ENCODE data around the gene NAALADL1.

Gene NAALADL1, protein sequence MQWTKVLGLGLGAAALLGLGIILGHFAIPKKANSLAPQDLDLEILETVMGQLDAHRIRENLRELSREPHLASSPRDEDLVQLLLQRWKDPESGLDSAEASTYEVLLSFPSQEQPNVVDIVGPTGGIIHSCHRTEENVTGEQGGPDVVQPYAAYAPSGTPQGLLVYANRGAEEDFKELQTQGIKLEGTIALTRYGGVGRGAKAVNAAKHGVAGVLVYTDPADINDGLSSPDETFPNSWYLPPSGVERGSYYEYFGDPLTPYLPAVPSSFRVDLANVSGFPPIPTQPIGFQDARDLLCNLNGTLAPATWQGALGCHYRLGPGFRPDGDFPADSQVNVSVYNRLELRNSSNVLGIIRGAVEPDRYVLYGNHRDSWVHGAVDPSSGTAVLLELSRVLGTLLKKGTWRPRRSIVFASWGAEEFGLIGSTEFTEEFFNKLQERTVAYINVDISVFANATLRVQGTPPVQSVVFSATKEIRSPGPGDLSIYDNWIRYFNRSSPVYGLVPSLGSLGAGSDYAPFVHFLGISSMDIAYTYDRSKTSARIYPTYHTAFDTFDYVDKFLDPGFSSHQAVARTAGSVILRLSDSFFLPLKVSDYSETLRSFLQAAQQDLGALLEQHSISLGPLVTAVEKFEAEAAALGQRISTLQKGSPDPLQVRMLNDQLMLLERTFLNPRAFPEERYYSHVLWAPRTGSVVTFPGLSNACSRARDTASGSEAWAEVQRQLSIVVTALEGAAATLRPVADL

GRCh38 chr11:65058419-65059054, at the start of gene NAALADL1:
TSS of gene NAALADL1 (minus strand) at chr11:65058553. CDS start at chr11:65058521, 32 bp downstream.
- DNase-seq (ENCODE audit: low read depth in 3 of 3, low spot score in 1 of 3) = no peak

DNA sequence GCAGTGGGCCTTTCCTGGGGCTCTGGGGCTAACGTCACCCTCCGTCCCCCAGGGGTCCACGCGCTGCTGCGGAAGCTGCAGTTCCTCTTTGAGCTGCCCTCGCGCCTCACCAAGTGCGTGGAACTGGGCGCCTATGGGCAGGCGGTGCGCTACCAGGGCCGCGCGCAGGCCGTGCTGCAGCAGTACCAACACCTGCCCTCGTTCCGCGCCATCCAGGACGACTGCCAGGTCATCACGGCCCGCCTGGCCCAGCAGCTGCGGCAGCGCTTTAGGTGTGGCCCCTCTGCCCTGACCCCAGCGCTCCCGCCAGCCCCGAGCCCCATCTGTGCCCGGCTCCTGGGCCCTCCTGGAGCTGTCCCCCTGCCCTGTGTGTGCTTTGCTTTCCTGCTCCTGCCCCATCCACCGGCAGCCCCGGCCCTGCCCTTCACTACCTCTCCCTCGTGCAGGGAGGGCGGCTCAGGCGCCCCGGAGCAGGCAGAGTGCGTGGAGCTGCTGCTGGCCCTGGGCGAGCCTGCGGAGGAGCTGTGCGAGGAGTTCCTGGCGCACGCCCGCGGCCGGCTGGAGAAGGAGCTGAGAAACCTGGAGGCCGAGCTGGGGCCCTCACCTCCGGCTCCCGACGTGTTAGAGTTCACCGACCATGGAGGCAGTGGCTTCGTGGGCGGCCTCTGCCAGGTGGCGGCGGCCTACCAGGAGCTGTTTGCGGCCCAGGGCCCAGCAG, 49.6 kb upstream of the NAALADL1 start:
- no peak for DNase-seq (ENCODE audit: low read depth in 3 of 3, low spot score in 1 of 3)

DNA sequence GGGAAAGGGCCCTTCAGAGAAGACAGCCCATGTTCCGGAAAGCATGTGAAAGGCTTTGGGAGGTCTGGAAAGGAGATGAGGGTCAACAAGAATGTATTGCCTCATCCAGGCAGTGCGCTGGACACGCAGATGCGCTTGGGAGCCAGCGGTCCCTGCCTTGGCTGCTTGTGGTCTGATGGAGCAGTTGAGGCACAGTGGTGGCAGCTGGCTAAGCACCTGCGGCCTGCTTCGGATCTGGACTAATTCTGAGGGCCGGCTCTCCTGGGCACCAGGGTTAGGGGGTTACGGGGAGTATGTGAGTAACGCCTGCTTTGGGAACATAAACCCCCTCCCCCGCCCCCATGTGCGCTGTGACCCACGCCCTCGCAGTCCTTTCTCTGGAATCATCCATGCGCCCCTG, 48.7 kb upstream of the NAALADL1 start:
- no peak for DNase-seq (ENCODE audit: low read depth in 3 of 3, low spot score in 1 of 3)

DNA sequence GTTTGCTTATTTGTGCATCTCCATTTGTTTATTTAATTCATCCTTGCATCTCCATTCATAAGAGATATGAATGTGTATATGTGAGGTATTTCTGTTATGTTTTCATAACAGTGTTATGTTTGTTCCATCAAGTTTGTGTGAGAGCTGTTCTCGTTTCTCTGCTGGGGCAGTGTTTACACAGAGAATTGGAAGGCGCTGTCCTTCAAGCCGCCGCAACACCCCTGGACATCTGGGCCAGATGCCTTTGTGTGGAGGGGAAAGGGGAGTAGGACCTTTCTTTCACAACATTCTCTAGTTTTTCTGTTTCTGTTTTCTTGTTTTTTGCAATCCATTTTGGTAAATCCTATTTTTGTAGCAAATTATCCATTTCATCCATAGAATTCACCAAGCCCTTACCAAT, 46.3 kb upstream of the NAALADL1 start:
- no peak for DNase-seq (ENCODE audit: low read depth in 3 of 3, low spot score in 1 of 3)

DNA sequence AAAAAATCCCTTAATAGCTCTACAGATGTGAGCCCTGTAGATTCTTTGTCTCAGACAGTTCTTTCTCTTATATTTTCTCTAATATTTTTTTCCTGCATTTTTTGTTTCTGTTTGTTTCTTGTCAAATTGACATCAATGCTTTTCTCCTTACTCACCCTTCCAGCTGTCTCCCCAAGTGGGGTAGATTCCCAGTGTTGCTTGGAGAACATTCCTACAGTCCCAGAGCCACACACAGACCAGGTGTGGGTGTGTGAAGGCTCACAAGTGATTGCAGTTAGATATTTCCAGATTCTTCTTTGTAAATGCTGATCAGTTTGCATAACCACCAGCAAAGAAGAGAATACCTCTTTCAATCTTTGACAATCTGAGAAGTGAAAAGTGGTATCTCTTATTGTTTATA, 45.1 kb upstream of the NAALADL1 start:
- no peak for DNase-seq (ENCODE audit: low read depth in 3 of 3, low spot score in 1 of 3)

- no peak for DNase-seq (ENCODE audit: low read depth in 3 of 3, low spot score in 1 of 3)
Observed at GRCh38 chr11:65102142-65103095, 44.1 kb upstream of the NAALADL1 start.

DNA sequence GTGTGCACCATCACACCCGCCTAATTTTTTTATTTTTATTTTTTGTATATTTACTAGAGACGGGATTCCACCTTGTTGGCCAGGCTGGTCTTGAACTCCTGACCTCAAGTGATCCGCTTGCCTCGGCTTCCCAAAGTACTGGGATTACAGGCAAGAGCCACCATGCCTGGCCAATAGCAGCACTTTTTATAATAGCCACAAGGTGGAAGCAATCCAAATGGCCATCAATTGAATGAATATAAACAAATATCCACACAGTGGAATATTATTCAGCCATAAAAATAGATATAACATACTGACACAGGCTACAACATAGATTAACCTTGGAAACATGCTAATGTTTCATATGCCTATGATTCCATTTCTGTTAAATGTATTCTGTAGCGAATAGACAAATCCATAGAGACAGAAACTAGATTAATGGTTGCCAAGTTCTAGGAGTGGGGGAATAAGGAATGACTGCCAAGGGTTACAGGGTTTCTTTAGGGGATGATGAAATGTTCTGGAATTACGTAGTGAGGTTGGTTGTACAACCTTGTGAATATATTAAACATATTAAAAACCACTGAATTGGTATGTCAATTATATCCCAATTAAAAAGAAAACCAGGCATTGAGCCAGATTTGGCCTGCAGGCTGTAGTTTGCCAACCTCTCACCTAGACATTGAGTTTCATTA, 42.5 kb upstream of the NAALADL1 start:
- no peak for DNase-seq (ENCODE audit: low read depth in 3 of 3, low spot score in 1 of 3)

DNA sequence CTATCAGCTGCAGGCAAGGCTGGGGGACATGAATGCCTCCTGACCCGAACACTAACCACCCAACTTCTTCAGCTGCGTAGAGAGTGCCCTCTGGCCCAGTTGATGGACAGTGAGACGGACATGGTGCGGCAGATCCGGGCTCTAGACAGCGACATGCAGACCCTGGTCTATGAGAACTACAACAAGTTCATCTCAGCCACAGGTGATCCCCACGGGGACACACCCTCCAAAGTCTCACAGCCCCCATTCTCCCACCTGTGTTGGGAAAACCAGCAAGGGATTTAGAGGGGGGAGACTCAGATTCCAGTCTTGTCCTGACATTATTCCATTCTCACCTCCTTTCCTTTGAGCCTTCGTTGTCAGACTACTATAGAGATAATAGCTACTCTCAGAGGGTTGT, 38.6 kb upstream of the NAALADL1 start:
- DNase-seq (ENCODE audit: low read depth in 3 of 3, low spot score in 1 of 3) = no peak

GRCh38 chr11:65095974-65096806, 37.8 kb upstream of the NAALADL1 start, which contains the start of gene VPS51:
TSS of gene VPS51 (plus strand) at chr11:65096214. CDS start at chr11:65096251, 37 bp downstream.
- peak; percentile 63 to 75 (median 71) for DNase-seq (ENCODE audit: low read depth in 3 of 3, low spot score in 1 of 3)

- DNase-seq (ENCODE audit: low read depth in 3 of 3, low spot score in 1 of 3) = no peak
Observed at GRCh38 chr11:65095427-65095826, 37.1 kb upstream of the NAALADL1 start.

- no peak for DNase-seq (ENCODE audit: low read depth in 3 of 3, low spot score in 1 of 3)
Observed at GRCh38 chr11:65090628-65091027, 32.3 kb upstream of the NAALADL1 start.

GRCh38 chr11:65089621-65090020, 31.3 kb upstream of the NAALADL1 start:
- DNase-seq (ENCODE audit: low read depth in 3 of 3, low spot score in 1 of 3) = no peak

DNA sequence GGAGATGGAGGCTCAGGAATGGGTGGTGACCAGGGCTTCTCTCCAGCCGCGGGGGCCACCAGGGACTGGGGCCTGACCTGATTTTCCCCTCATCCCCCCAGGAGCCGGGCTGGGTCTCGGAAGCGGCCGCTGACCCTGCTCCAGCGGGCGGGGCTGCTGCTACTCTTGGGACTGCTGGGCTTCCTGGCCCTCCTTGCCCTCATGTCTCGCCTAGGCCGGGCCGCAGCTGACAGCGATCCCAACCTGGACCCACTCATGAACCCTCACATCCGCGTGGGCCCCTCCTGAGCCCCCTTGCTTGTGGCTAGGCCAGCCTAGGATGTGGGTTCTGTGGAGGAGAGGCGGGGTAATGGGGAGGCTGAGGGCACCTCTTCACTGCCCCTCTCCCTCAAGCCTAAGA, 29.5 kb upstream of the NAALADL1 start:
- no peak for DNase-seq (ENCODE audit: low read depth in 3 of 3, low spot score in 1 of 3)

DNA sequence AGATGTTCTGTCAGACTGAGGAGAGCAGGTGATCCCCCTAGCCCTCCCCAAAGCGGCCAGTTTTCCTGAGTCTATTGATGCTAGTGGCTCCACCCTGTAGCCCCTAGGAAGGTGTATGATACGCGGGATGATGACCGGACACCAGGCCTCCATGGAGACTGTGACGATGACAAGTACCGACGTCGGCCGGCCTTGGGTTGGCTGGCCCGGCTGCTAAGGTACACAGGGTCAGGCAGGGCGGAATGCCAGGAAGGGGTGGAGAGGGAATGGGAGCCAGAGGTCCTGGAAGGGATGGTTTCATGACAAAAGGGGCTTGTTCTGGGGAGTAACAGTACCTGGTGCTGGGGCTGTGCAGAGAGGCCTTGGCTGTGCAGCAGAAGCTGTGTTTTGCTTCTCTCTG, 28.9 kb upstream of the NAALADL1 start:
- DNase-seq (ENCODE audit: low read depth in 3 of 3, low spot score in 1 of 3) = no peak

DNA sequence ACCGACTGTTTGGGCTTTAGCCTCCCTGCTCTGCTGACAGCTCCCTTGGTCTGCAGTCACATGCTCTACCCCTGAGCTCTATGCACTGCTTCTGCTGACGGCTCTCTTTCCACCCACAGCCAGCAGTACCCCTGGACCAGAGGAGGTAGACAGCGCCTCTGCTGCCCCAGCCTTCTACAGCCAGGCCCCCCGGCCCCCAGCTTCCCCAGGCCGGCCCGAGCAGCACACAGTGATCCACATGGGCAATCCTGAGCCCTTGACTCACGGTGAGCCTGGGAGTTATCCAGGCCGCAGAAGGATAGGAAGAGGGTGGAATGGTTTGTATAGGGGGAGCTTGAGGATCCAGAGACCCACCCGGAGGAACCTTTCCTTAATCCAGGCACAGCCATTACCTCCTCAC, 28.5 kb upstream of the NAALADL1 start:
- no peak for DNase-seq (ENCODE audit: low read depth in 3 of 3, low spot score in 1 of 3)

DNA sequence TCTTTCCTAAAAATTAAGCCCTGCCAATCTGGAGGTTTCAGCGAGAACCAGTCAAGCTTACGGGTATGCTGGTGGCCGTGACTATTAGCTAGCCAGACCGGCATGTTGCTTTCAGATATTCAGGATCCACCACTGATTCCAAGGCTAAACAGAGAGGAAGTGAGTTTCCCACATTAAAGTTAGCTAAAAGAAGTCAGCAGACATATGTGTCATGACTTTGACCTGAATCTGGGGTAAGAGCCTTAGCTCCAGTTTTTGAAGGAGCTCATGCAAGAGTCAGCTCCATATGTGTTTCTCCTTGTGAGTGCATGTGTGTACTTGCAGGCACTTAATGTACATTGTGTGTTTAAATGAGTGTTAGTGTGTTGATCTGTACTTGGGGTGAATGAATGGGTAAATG, 27.1 kb upstream of the NAALADL1 start:
- DNase-seq (ENCODE audit: low read depth in 3 of 3, low spot score in 1 of 3) = no peak

DNA sequence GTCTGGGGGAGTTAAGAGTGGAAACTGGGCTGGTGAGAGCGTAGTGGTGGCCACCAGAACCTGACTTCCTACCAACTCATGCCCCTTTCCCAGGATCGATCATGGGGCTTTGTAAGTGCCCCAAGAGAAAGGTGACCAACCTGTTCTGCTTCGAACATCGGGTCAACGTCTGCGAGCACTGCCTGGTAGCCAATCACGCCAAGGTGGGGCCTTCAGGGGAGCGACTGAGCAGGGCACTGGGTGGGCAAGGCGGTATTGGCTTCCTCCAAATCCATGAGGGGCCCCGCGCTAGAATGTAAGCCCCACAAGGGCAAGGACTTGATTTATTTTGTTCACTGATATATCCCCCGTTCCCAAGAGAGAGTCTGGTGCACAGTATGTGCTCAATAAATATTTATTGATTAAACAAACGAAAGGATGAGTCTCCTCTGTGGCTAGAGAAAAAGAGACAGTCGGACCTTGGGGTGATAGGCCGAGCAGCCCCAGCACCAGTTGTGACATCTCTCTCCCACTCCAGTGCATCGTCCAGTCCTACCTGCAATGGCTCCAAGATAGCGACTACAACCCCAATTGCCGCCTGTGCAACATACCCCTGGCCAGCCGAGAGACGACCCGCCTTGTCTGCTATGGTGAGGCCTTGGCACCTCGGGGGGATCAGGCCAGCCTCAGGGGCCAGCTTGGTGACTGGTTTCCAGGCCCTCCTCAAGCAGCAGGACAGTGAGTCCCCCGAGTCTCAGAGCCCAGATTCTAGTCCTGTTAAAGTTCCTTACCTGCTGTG, 26.4 kb upstream of the NAALADL1 start:
- DNase-seq (ENCODE audit: low read depth in 3 of 3, low spot score in 1 of 3) = no peak

Data from stimulated activated CD4-positive, alpha-beta T cell treated with anti-CD3 and anti-CD28 coated beads, TNF-alpha, amount 100 ng/mL, for 1 hour (primary cell).